ENCODE data around the gene GNAO1. TPM values are rescaled to one million over a fixed set of nuclear protein-coding genes. Genes with fewer than 3 reads are reported as not detected.

The GNAO1 gene
- total and polyA plus RNA-seq, 5 donors from 2014 or later: 3.0 TPM; not detected in 4

- Histone ChIP-seq H3K27me3 (ENCODE audit: control insufficient read depth, insufficient read depth, low read length) (no peaks in the 10 kb centered on the region), H3K27ac (ENCODE audit: insufficient read depth, low read length, poor library complexity, severe bottlenecking) (no peak overlapping the region), H3K36me3 (ENCODE audit: control insufficient read depth, insufficient read depth, low read length) (no peaks in the 10 kb centered on the region), H3K4me3 (ENCODE audit: low read depth, low read length) (no peak overlapping the region), H3K4me1 (ENCODE audit: control insufficient read depth, insufficient read depth, low read length, poor library complexity, severe bottlenecking) (peaks cover 14% of the 10 kb centered on the region), H3K9me3 (ENCODE audit: control insufficient read depth in 2 of 2, low read length in 2 of 2) (no peaks in the 10 kb centered on the region)
- peaks cover 7 to 19% (median 11%) of the 10 kb centered on the region in 4 donors for H3K4me1 Mint-ChIP-seq
- H3K9me3 Mint-ChIP-seq: no peaks in the 10 kb centered on the region
- no peak overlapping the region for H3K4me3 Mint-ChIP-seq
- H3K27me3 Mint-ChIP-seq: peaks cover 13% of the 10 kb centered on the region
- no peaks in the 10 kb centered on the region for H3K36me3 Mint-ChIP-seq
- H3K27ac Mint-ChIP-seq: peak overlapping the region in 1 of 3 donors; percentile 82
- ATAC-seq (ENCODE audit: low read depth in 2 of 2) (no peak), DNase-seq (no peak)
Measured at GRCh38 chr16:56257666-56258342, 66.5 kb downstream of the GNAO1 start.

GRCh38 chr16:56258508-56259424 is 67.5 kb downstream of the GNAO1 start:
- ATAC-seq (ENCODE audit: low read depth in 2 of 2): no peak
- Mint-ChIP-seq H3K4me3 (no peak overlapping the region), H3K27me3 (peaks cover 13% of the 10 kb centered on the region), H3K27ac (no peak overlapping the region), H3K4me1 (peaks cover 7 to 27% (median 12%) of the 10 kb centered on the region in 4 donors), H3K36me3 (no peaks in the 10 kb centered on the region), H3K9me3 (no peaks in the 10 kb centered on the region)
- H3K4me3 ChIP-seq (ENCODE audit: low read depth, low read length): no peak overlapping the region
- H3K36me3 ChIP-seq (ENCODE audit: control insufficient read depth, insufficient read depth, low read length): no peaks in the 10 kb centered on the region
- H3K27me3 ChIP-seq (ENCODE audit: control insufficient read depth, insufficient read depth, low read length): no peaks in the 10 kb centered on the region
- H3K9me3 ChIP-seq (ENCODE audit: control insufficient read depth in 2 of 2, low read length in 2 of 2): no peaks in the 10 kb centered on the region
- H3K4me1 ChIP-seq (ENCODE audit: control insufficient read depth, insufficient read depth, low read length, poor library complexity, severe bottlenecking): peaks cover 14% of the 10 kb centered on the region
- no peak overlapping the region for H3K27ac ChIP-seq (ENCODE audit: insufficient read depth, low read length, poor library complexity, severe bottlenecking)
- DNase-seq: no peak

- DNase-seq: no peak
- Mint-ChIP-seq H3K4me1 (peaks cover 7 to 27% (median 12%) of the 10 kb centered on the region in 4 donors), H3K4me3 (no peak overlapping the region), H3K27me3 (peaks cover 13% of the 10 kb centered on the region), H3K36me3 (no peaks in the 10 kb centered on the region), H3K9me3 (no peaks in the 10 kb centered on the region), H3K27ac (no peak overlapping the region)
- no peak overlapping the region for H3K27ac ChIP-seq (ENCODE audit: insufficient read depth, low read length, poor library complexity, severe bottlenecking)
- H3K27me3 ChIP-seq (ENCODE audit: control insufficient read depth, insufficient read depth, low read length): no peaks in the 10 kb centered on the region
- no peak for ATAC-seq (ENCODE audit: low read depth in 2 of 2)
- H3K36me3 ChIP-seq (ENCODE audit: control insufficient read depth, insufficient read depth, low read length): no peaks in the 10 kb centered on the region
- H3K9me3 ChIP-seq (ENCODE audit: control insufficient read depth in 2 of 2, low read length in 2 of 2): no peaks in the 10 kb centered on the region
- no peak overlapping the region for H3K4me3 ChIP-seq (ENCODE audit: low read depth, low read length)
- peaks cover 14% of the 10 kb centered on the region for H3K4me1 ChIP-seq (ENCODE audit: control insufficient read depth, insufficient read depth, low read length, poor library complexity, severe bottlenecking)
Measured at GRCh38 chr16:56259425-56259779, 68.1 kb downstream of the GNAO1 start.

GRCh38 chr16:56260378-56261160 is 69.3 kb downstream of the GNAO1 start:
- peak overlapping the region in 2 of 3 donors; percentile 26 to 81 for H3K27ac Mint-ChIP-seq
- H3K4me1 ChIP-seq (ENCODE audit: control insufficient read depth, insufficient read depth, low read length, poor library complexity, severe bottlenecking): peaks cover 14% of the 10 kb centered on the region

GRCh38 chr16:56261656-56262055 is 70.4 kb downstream of the GNAO1 start:
- Mint-ChIP-seq H3K27ac (peak overlapping the region in 2 of 3 donors; percentile 46 to 81), H3K36me3 (no peaks in the 10 kb centered on the region), H3K4me1 (peaks cover 7 to 27% (median 12%) of the 10 kb centered on the region in 4 donors), H3K27me3 (peaks cover 4% of the 10 kb centered on the region), H3K9me3 (no peaks in the 10 kb centered on the region), H3K4me3 (peak overlapping the region in 2 of 4 donors; percentile 13 to 16)
- H3K9me3 ChIP-seq (ENCODE audit: control insufficient read depth in 2 of 2, low read length in 2 of 2): no peaks in the 10 kb centered on the region
- H3K4me1 ChIP-seq (ENCODE audit: control insufficient read depth, insufficient read depth, low read length, poor library complexity, severe bottlenecking): peaks cover 14% of the 10 kb centered on the region
- no peak overlapping the region for H3K27ac ChIP-seq (ENCODE audit: insufficient read depth, low read length, poor library complexity, severe bottlenecking)
- ATAC-seq (ENCODE audit: low read depth in 2 of 2) (no peak), DNase-seq (no peak)
- no peaks in the 10 kb centered on the region for H3K27me3 ChIP-seq (ENCODE audit: control insufficient read depth, insufficient read depth, low read length)
- H3K4me3 ChIP-seq (ENCODE audit: low read depth, low read length): no peak overlapping the region
- no peaks in the 10 kb centered on the region for H3K36me3 ChIP-seq (ENCODE audit: control insufficient read depth, insufficient read depth, low read length)

More at GRCh38 chr16:56260378-56261160, 69.3 kb downstream of the GNAO1 start:
- Mint-ChIP-seq H3K27me3 (peaks cover 9% of the 10 kb centered on the region), H3K4me1 (peaks cover 7 to 27% (median 12%) of the 10 kb centered on the region in 4 donors), H3K9me3 (no peaks in the 10 kb centered on the region), H3K36me3 (no peaks in the 10 kb centered on the region), H3K4me3 (no peak overlapping the region)
- no peaks in the 10 kb centered on the region for H3K36me3 ChIP-seq (ENCODE audit: control insufficient read depth, insufficient read depth, low read length)
- H3K4me3 ChIP-seq (ENCODE audit: low read depth, low read length): no peak overlapping the region
- DNase-seq: no peak
- H3K27me3 ChIP-seq (ENCODE audit: control insufficient read depth, insufficient read depth, low read length): no peaks in the 10 kb centered on the region
- no peak for ATAC-seq (ENCODE audit: low read depth in 2 of 2)
- no peaks in the 10 kb centered on the region for H3K9me3 ChIP-seq (ENCODE audit: control insufficient read depth in 2 of 2, low read length in 2 of 2)
- H3K27ac ChIP-seq (ENCODE audit: insufficient read depth, low read length, poor library complexity, severe bottlenecking): no peak overlapping the region

DNA sequence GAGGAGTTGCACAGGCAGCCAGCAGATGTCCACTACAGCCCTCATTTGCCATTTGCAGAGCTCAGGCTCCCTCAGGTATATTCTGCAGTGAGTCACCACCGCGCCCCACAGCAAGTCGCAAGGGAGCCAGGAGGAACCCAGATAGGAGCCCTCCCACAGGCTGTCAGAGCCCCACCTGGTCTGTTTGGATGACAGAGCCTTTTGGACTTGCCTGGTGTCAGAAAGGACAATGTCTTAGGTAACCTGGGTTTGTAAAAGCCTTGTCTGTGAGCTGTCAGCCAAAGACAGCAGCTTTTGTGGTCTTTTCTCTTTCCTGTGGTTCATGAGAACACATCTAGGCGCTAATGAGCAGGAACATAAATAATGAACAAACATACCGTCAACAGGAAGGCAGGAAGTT is 70.9 kb downstream of the GNAO1 start:
- Histone ChIP-seq H3K27me3 (ENCODE audit: control insufficient read depth, insufficient read depth, low read length) (no peaks in the 10 kb centered on the region), H3K4me3 (ENCODE audit: low read depth, low read length) (peak overlapping the region; percentile 44), H3K4me1 (ENCODE audit: control insufficient read depth, insufficient read depth, low read length, poor library complexity, severe bottlenecking) (peaks cover 14% of the 10 kb centered on the region), H3K9me3 (ENCODE audit: control insufficient read depth in 2 of 2, low read length in 2 of 2) (no peaks in the 10 kb centered on the region), H3K27ac (ENCODE audit: insufficient read depth, low read length, poor library complexity, severe bottlenecking) (no peak overlapping the region), H3K36me3 (ENCODE audit: control insufficient read depth, insufficient read depth, low read length) (no peaks in the 10 kb centered on the region)
- Mint-ChIP-seq H3K9me3 (no peaks in the 10 kb centered on the region), H3K27me3 (peaks cover 4% of the 10 kb centered on the region), H3K4me3 (peak overlapping the region in 3 of 4 donors; percentile 13 to 16 (median 16)), H3K27ac (peak overlapping the region in 2 of 3 donors; percentile 66 to 81), H3K4me1 (peaks cover 7 to 27% (median 12%) of the 10 kb centered on the region in 4 donors), H3K36me3 (no peaks in the 10 kb centered on the region)
- DNase-seq (peak in 1 of 3 donors; percentile 12), ATAC-seq (ENCODE audit: low read depth in 2 of 2) (peak; percentile 28 to 47)

DNA sequence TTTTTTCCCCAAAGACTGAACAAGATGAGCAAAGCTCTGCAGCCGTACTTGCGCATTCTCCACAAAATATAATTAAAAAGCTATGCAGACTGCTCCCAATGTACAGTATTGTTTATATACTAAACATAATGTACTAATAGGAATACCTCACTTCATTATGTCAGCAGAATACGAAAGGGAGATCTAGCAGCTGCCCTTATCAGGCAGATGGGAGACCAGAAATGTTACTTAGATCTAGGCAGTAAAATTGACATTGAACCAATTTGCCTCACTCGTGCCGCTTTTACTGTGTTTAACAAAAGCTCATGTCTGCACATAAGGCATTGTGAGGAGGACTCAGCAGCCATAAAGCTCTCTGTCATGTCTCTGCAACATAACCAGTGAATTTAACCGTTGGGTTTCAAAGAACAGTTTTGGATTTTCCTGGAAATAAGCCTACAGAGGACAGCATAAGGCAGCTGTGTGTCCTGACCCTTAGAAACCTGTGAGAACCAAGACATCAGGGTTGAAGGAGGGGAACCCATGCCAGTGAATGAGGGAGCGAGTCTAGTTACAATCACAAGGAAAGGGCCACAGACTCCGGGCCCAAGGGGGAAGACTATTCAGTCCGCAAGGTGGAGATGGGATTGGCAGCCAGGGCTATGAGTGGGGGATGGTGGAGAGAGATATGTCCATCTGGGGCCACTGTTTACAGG is 71.4 kb downstream of the GNAO1 start:
- peaks cover 14% of the 10 kb centered on the region for H3K4me1 ChIP-seq (ENCODE audit: control insufficient read depth, insufficient read depth, low read length, poor library complexity, severe bottlenecking)
- H3K36me3 ChIP-seq (ENCODE audit: control insufficient read depth, insufficient read depth, low read length): no peaks in the 10 kb centered on the region
- Mint-ChIP-seq H3K27ac (peak overlapping the region in 2 of 3 donors; percentile 66 to 81), H3K9me3 (no peaks in the 10 kb centered on the region), H3K4me1 (peaks cover 7 to 27% (median 12%) of the 10 kb centered on the region in 4 donors), H3K4me3 (peak overlapping the region in 3 of 4 donors; percentile 13 to 16 (median 16)), H3K36me3 (no peaks in the 10 kb centered on the region), H3K27me3 (peaks cover 4% of the 10 kb centered on the region)
- H3K27me3 ChIP-seq (ENCODE audit: control insufficient read depth, insufficient read depth, low read length): no peaks in the 10 kb centered on the region
- no peaks in the 10 kb centered on the region for H3K9me3 ChIP-seq (ENCODE audit: control insufficient read depth in 2 of 2, low read length in 2 of 2)
- no peak overlapping the region for H3K27ac ChIP-seq (ENCODE audit: insufficient read depth, low read length, poor library complexity, severe bottlenecking)
- ATAC-seq (ENCODE audit: low read depth in 2 of 2) (no peak), DNase-seq (peak in 1 of 3 donors; percentile 7)
- peak overlapping the region; percentile 44 for H3K4me3 ChIP-seq (ENCODE audit: low read depth, low read length)

All from CD4-positive, CD25-positive, alpha-beta regulatory T cell (primary cell).